HUDEP-2 (cell line): ENCODE results near the gene KIFC3.
"Not testable (repeated sequence)": the region's sequence is repeated elsewhere in the genome, so short reads cannot be mapped to it uniquely, and the experiment has no call there.

Experiments
- DNase-seq, 76 experiments: peaks; one replicate each; lab custom pipeline; 2025; ENCODE audit not compliant: unreplicated experiment in 76 of 76; lab: John Stamatoyannopoulos, UW

Gene KIFC3, protein sequence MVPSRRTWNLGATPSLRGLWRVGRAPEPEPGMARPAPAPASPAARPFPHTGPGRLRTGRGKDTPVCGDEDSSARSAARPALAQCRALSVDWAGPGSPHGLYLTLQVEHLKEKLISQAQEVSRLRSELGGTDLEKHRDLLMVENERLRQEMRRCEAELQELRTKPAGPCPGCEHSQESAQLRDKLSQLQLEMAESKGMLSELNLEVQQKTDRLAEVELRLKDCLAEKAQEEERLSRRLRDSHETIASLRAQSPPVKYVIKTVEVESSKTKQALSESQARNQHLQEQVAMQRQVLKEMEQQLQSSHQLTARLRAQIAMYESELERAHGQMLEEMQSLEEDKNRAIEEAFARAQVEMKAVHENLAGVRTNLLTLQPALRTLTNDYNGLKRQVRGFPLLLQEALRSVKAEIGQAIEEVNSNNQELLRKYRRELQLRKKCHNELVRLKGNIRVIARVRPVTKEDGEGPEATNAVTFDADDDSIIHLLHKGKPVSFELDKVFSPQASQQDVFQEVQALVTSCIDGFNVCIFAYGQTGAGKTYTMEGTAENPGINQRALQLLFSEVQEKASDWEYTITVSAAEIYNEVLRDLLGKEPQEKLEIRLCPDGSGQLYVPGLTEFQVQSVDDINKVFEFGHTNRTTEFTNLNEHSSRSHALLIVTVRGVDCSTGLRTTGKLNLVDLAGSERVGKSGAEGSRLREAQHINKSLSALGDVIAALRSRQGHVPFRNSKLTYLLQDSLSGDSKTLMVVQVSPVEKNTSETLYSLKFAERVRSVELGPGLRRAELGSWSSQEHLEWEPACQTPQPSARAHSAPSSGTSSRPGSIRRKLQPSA

DNA sequence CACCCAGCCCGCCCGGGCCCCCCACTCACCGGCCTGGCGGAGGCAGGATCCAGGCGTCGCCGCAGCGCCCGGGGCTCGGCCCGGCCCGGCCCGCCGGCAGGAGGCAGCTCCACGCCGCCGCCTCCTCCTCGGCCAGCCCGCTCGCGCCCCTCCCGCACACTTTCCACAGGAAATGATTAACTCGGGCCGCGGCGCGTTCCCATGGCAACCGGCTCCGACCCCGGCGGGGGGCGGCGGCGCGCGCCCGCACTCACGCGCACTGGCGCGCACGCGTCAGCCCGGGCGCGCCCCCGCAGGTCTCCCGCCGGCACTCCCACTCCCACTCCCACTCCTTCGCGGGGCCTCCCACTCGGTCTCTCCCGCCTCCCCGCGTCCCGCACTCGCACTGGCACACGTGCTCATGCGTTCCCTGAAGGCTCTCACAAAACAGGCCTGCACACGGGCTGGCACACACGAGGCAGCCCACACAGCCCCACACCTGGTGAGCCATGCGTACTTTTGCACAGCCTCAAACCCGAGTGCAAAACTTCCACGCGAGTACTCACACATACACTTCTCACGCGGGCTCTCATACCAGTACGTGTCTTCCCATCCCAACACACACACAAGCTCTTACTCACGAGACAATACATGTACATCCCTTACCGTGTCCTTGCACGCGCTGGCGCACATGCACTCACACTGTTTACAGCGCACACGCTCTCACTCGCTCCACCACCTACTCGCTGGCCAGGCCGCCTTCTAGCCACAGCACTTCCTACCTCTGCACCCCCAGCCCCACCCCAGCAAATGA is at the start of gene KIFC3:
Gene KIFC3 (minus strand): TSS at position 151 of the 793 bp plus-strand sequence. CDS start 4,248 bp downstream, outside the sequence.
- DNase-seq = peak in 25 of 76 experiments; percentile 5 to 56 (median 32)

DNA sequence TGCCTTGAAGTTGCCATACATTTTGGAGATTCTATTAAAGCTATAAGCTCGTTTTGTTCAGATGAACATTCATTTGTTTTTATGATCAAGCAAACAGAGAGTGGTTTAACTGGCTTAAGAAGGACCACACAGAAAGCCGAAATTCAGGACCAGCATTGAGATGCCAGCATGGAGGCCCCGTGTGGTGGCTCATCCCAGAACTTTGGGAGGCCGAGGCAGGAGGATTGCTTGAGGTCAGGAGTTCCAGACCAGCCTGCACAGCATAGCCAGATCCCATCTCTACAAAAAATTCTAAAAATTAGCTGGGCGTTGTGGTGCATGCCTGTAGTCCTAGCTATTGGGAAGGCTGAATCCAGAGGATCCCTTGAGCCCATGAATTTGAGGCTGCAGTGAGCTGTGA is 45.9 kb upstream of the KIFC3 start:
- DNase-seq = no peak

DNA sequence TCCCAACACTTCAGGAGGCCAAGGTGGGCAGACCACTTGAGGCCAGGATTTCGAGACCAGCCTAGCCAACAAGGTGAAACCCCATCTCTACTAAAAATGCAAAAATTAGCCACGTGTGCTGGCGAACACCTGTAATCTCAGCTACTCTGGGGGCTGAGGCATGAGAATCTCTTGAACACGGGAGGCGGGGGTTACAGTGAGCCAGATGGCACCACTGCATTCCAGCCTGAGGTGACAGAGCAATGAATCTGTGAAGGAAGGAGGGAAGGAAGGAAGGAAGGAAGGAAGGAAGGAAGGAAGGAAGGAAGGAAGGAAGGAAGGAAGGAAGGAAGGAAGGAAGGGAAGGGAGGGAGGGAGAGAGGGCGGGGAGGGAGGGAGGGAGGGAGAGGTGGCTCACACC is 44.6 kb upstream of the KIFC3 start:
- not testable (repeated sequence) for DNase-seq

DNA sequence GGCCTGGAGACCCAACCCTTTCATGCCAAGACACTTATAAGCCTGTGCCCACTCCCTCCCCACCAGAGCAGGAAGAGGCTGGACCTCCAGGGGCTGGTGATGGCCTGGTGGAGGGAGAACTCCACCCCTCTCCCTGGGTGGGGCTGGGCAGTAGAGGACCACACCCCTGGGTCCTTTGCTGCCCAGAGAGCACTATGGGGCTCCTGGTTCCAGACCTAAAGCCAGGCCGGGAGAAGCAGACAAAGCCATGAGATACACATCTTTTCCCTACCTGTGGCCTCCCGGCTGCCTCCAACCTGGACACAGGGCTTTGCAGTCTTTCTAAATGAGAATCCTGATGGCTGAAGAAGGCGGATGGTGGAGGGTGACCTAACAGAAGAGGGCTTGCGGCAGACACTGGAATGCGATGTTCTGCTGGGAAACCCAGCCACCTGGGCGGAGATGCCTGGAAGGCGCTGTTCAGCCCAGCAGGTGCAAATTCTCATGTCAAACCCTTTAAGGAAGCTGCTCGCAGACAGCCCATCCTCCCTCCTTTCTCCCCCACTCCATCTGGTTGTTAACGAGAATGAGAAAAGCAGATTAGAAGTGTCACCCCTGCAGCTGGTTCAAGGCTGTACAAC is 43.9 kb upstream of the KIFC3 start:
- DNase-seq = no peak

DNA sequence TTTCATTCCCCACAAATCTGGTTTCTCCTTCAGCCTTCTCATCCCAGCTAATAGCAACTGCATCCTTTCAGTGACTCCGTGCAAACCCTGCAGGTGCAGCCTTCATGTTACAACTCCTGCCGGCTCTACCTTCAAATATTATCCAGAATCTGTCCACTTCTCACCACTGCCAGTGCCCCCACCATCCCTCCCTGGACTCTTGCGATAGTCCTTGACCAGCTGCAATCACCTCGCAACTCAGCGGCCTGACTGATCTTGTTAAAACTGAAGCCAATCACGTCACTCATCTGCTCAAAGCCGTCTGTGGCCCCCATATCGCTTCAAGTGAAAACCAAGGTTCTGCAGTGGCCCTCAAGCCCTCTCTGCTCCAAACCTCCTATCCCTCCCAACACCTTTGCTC is 42.8 kb upstream of the KIFC3 start:
- no peak for DNase-seq

DNA sequence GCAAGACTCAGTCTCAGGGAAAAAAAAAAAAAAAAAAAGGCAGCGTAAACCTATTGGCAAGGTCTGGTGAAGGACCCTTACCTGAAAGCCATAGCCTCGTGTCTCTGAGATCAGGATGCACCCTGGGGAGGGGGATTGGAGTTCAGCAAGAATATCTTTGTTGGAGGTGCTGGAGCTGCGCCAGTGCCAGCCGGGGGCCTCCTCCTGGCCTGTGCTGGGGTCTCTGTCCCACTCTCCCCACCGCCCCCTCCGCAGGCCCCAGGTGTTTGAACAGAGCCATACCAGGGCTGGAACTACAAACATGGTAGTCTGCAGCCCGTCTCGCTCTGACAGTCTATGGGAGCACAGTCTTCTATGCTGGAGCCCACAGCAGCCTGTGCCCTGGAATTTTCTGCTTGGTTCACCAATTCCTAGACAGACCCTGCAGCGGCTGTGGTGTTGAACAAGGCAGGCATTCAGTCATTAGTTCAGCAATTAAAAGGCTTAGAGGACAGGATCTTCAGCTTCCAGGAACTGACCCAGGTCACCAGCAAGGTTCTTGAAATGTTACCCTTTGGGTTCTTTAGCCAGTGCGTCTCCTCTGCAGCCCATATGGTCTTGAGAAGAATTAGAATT is 42.2 kb upstream of the KIFC3 start:
- no peak for DNase-seq

DNA sequence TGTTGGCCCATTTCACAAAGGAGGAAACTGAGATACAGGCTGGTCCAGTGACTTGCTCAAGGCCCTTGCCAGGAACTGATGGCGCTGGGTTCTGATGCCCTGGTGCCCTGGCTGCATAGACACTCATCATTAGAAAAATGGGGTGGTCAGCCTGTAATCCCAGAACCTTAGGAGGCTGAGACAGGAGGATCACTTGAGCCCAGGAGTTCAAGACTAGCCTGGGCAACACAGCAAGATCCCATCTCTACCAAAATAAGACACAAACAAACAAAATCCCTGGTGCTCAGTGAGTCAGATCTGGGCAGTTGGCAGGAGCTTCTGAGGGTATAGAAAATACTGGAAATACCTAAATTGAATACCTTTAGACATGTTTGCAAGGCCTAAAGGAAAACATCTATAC is 41.1 kb upstream of the KIFC3 start:
- no peak for DNase-seq

DNA sequence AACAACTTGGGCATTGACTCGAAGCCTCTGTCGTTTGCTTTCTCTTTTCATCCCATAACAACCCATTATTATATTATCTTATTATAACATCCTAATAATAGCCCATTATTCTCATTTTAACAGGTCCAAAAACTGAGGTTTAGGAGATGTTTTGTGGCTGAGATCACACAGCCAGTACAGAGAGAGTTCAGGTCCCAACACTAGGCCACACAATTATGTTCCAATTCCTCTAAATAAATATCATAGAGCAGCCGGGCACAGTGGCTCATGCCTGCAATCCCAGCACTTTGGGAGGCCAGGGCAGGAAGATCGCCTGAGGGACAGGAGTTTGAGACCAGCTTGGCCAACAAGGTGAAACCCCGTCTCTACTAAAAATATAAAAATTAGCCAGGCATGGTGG is 40.3 kb upstream of the KIFC3 start:
- DNase-seq = no peak

DNA sequence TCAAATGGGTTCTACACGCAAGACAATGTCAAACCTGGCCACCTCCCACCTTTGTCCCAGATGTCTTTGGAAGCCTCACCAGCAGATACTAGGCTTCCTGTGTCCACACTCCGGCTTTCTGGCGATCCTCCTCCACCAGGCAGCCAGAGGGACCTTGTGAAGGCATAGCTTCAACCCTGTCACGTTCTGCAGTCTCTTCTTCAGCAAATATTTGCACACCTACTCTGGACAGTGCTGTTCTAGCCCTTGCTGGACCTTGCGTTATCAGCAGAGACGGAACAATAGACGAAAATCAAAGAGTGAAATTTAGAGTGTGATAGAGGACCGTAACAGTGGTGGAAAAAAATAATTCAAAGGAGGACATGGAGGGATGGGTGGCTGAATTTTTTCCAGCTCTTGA is 38.5 kb upstream of the KIFC3 start:
- DNase-seq = no peak

DNA sequence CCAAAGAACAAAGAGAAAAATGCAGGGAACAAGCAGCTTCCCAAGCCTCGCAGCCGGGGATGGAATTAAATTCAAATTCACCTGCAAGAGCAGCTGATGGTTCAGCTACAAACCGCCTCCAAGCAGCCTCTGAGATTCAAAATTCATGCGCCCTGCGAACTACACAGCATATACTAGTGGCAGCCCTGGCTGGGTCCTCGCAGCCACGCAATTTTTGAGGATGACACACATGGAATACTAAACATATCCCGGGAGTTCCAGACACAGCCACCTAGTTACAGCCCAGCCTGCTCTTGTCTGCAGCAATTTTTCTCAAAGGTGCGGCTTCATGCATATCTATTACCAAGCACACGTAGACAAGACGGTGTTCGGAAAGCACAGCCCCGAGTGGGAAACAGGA is 35.9 kb upstream of the KIFC3 start:
- DNase-seq = no peak

DNA sequence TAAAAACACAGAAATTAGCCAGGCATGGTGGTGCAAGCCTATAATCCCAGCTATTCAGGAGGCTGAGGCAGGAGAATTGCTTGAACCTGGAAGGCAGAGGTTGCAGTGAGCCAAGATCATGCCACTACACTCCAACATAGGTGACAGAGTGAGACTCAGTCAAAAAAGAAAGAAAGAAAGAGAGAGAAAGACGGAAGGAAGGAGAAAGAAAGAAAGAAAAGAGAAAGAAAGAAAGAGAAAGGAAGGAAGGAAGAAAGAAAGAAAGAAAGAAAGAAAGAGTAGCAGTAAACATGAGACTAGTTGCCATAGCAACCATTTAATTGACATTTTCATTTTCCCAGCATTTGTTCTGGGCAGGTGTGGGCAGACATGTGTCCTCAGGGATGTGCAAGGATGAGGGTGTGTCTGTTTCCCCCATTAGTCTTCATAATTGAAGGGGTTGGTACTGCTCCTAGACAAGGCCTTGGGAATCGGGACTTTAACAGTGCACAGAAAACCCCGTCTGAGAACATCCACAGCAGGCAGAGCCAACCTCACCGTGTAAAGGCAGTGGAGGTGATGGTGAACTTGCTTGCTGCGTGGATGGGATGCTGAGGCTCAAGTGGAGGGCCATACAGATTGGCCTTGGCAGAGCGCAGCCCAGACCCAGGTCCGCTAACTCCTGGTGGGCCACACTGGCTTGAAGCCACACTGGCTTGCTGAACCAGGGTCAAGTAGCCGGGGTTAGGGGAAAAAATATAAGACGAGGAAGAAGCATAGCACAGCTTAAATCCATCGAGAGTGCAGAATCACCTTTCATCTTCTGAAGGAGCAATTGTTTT is 35.2 kb upstream of the KIFC3 start:
- no peak for DNase-seq

DNA sequence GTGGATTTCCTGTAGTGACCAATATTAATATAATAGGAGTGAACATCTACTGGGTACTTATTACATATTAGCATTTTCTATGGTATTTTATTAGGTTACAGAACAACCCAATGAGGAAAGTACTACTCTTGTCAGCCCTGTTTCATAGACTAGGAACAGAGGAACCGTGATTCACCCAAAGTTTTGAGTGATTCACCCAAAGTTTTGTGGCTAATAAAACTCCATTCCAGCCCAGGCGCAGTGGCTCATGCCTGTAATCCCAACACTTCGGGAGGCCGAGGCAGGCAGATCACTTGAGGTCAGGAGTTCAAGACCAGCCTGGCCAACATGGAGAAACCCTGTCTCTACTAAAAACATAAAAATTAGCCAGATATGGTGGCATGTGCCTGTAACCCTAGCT is 33.1 kb upstream of the KIFC3 start:
- DNase-seq = not testable (repeated sequence)

DNA sequence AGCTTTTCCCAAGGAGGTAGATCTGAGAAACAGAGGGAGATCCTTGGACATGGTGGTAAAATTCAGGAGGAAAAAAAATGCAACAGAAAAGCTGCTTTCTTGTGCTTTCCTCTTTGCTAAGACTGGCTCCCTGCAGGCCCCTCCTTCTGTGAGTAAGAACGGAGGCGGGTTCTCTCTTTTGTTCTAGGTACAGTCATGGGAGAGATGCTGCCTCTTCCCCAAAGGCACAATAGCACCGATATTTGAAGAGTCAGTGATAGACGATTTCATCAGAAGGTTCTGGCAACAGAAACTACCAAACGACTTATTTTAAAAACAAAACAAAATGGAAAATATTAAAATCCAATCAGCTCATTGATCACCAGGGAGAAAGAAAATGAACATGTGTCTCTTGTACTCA is 32.6 kb upstream of the KIFC3 start:
- DNase-seq = no peak

DNA sequence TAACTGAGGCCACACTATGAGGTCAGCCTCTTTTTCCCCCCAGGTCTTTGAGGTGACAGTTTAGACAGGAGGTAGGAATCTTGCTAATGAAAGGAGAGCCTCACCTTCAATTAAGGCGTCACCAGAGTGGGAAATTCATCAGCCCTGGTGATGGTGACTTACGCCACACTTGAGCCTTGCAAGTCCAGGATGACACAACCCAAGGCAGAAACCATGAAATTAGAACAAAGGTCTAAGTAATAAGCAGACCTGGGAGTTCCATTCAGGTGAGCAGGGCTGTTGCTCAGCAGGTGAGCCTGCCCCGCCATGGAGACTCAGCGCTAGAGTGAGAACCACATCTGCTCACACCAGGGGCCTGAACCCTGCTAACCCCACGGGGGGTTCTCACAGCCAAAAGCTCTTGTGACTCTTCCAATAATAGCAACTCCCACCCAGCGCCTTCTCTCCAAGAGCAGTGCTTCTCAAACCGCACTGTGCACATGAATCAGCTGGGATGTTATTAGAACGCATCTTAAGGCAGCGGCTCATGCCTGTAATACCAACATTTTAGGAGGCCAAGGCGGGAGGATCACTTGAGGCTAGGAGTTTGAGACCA is 28.7 kb upstream of the KIFC3 start:
- no peak for DNase-seq

DNA sequence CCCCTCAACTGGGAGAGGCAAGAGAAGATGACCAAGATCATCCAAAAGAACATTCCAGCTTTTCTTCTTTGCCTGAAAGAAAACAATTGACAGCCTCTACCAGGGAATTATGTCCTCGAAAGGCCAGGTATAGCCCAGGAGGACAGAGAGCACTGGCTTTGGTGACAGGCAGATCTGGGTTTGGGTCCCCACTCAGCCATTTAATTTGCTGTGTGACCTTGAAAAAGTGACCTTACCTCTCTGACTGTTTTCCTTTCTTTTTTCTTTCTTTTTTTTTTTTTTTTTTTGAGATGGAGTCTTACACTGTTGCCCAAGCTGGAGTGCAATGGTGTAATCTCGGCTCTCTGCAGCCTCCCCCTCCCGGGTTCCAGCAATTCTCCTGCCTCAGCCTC is 27.7 kb upstream of the KIFC3 start:
- no peak for DNase-seq

DNA sequence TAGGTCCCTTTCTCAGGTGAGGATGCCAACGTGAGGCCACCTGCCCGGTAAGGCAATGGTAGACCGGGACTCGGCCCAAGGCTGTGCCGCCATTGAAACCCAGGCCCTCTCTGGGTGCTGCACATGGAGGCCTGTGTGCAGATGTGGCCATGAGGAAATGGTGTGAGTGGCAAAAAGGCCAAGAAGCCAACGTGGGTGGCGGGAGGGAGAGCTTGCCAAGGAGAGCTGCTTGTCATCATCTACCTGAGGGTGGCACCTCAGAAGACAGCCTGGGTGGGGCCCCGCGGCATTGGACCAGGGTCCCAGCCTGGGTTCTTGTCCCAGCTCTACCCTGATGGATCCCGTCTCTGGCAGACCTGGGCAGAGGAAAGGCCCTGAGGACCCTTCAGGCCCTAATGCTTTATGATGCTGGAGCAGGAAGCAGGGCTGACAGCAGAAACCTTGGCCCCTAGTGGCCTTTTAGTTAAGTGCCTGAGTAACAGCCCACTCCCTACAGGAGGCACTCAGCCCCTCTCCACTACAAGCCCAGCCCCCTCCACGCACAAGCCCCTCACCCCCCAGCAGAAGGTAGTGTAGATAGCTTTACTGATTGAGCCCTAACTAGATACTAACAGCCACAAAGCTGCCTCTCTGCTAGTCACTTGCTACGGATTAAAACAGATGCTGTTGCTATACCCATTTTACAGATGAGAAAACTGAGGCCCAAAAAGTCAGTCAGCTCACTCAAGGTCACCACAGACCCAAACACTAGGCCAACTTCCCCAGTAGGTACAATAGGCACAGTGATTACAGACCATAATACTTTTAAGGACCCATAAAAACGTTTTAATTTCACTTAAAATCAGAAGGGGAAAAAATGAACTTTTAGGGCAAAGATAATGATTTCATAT is 26.2 kb upstream of the KIFC3 start:
- DNase-seq = no peak

DNA sequence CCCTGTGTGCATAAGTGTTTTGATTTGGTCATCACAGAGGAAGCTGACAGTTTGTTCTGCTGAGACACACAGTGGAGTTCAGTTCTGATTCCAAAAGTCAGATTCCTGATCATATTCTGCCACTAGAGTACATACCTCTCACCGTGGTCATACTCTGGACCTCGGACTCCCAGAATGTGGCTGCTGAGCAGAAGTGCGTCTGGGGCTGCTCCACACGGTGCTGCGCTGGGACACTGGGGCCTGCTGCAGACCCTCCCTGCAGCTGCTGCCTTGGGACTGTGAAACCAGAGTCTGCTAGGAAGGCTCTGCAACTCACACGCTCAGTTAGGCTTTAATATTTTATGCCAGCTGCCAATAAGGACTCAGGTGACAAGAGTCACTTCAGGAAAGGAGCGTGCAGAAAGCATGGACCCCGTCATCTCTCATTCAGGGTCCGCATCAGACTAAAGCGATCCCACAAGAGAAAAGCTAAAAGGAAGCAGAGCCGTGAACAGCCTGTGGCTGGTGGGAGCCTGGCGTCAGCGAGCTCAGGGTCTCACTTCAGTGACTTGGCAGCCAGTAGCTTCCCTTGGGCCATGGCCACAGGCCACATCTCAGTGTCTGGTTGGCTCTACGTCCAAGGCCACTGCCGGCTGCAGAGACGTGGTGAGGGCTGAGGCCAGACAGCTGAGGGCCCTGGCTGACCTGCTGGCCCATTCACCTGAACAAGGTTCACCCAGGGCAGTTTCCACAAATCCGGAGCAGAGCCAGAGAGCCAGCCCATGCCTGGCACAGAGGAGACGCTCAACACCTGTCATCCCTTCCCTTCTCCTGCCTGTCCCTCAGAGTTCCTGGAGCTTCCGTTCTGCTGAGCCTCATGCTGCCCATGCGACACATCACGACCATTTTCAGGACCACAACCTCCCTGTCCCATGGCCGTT is 24.7 kb upstream of the KIFC3 start:
- no peak for DNase-seq
